PFSK-1 (cell line): ENCODE data around the gene TCF12.

Source experiments
- POLR2AphosphoS5 ChIP-seq: IDR thresholded peaks from 2 replicates; pipeline ENCODE4 v1.6.1; 2012; ENCODE audit warnings: low read depth, mild to moderate bottlenecking, control low read depth, low read length, moderate library complexity
- REST ChIP-seq, 2 experiments: IDR thresholded peaks; 2 replicates each; pipeline versions ENCODE4 v1.6.1 to v1.8.0; 2011 to 2012; ENCODE audit warnings: low read depth in 2 of 2, low read length in 2 of 2, control low read depth in 1 of 2, inconsistent platforms in 1 of 2, mild to moderate bottlenecking in 1 of 2, moderate library complexity in 1 of 2; ENCODE audit not compliant: insufficient read depth in 1 of 2
- TAF1 ChIP-seq: IDR thresholded peaks from 2 replicates; pipeline ENCODE4 v1.6.1; 2012; ENCODE audit warnings: low read length, control low read depth, borderline replicate concordance; ENCODE audit not compliant: insufficient read depth

- TF ChIP-seq POLR2AphosphoS5 (no peak), REST (IDR thresholded peaks at IDR 0.05; ENCODE audit: insufficient read depth in 1 of 2, low read depth in 2 of 2, low read length in 2 of 2) (no peak), TAF1 (no peak)
Measured at GRCh38 chr15:57003418-57003817, 85.0 kb downstream of the TCF12 start.
